CD4-positive, alpha-beta memory T cell (primary cell): Measurements from ENCODE around the gene EN1. TPM values are rescaled to one million over a fixed set of nuclear protein-coding genes. Genes with fewer than 3 reads are reported as not detected.

Experiments used
- CTCF ChIA-PET: fragments of 350-600 bp; sonication (Branson Sonifier 250); formaldehyde crosslinking; loops from one replicate; lab custom pipeline; 2021; ENCODE audit warnings: inconsistent platforms; ENCODE audit not compliant: partially characterized antibody; lab: Charles Lee
- POLR2A ChIA-PET: fragments of 350-600 bp; sonication (Branson Sonifier 250); formaldehyde crosslinking; loops from one replicate; lab custom pipeline; 2021; ENCODE audit not compliant: partially characterized antibody; lab: Charles Lee
- DNase-seq, 5 donors: peaks; one replicate each; pipeline versions ENCODE4 v3.0.0 to v3.0.0-alpha.2; 2020 to 2022; ENCODE audit warnings: mixed read lengths in 1 of 5
- H3K27ac ChIP-seq: one replicate; pipeline ENCODE4 v1.7.0; 2013; ENCODE audit warnings: low read depth, low read length
- H3K27me3 ChIP-seq: 2 replicates; pipeline ENCODE4 v1.7.0; 2013; ENCODE audit warnings: mild to moderate bottlenecking, low read length, moderate library complexity; ENCODE audit not compliant: insufficient read depth
- H3K36me3 ChIP-seq: 2 replicates; pipeline ENCODE4 v1.7.0; 2013; ENCODE audit warnings: mild to moderate bottlenecking, low read length, moderate library complexity; ENCODE audit not compliant: insufficient read depth
- H3K4me1 ChIP-seq: 2 replicates; pipeline ENCODE4 v1.7.0; 2013; ENCODE audit warnings: mild to moderate bottlenecking, low read length, moderate library complexity; ENCODE audit not compliant: insufficient read depth
- H3K4me3 ChIP-seq, 2 donors: one replicate each; pipeline ENCODE4 v1.7.0; 2013; ENCODE audit warnings: low read length in 2 of 2, mild to moderate bottlenecking in 1 of 2
- H3K9me3 ChIP-seq, 2 donors: one replicate each; pipeline ENCODE4 v1.7.0; 2013; ENCODE audit warnings: low read length in 2 of 2, control low read depth in 1 of 2; ENCODE audit not compliant: control insufficient read depth in 1 of 2
- H3K27ac Mint-ChIP-seq, 7 donors: one replicate each; pipeline ENCODE4 v1.8.0; 2020 to 2021; ENCODE audit warnings: mixed read lengths in 7 of 7, mild to moderate bottlenecking in 6 of 7, inconsistent platforms in 3 of 7, moderate library complexity in 3 of 7
- H3K27me3 Mint-ChIP-seq, 2 donors: one replicate each; pipeline ENCODE4 v1.8.0; 2020 to 2021; ENCODE audit warnings: mixed read lengths in 2 of 2
- H3K36me3 Mint-ChIP-seq, 2 donors: one replicate each; pipeline ENCODE4 v1.8.0; 2020 to 2021; ENCODE audit warnings: mixed read lengths in 2 of 2, inconsistent platforms in 1 of 2, mild to moderate bottlenecking in 1 of 2
- H3K4me1 Mint-ChIP-seq, 4 donors: one replicate each; pipeline ENCODE4 v1.8.0; 2020 to 2021; ENCODE audit warnings: mixed read lengths in 4 of 4, mild to moderate bottlenecking in 1 of 4
- H3K4me3 Mint-ChIP-seq, 8 donors: one replicate each; pipeline ENCODE4 v1.8.0; 2020 to 2021; ENCODE audit warnings: mixed read lengths in 8 of 8, mild to moderate bottlenecking in 7 of 8, moderate library complexity in 6 of 8, inconsistent platforms in 3 of 8
- H3K9me3 Mint-ChIP-seq, 8 donors: one replicate each; pipeline ENCODE4 v1.8.0; 2020 to 2021; ENCODE audit warnings: mixed read lengths in 8 of 8, mild to moderate bottlenecking in 5 of 8, inconsistent platforms in 3 of 8, moderate library complexity in 1 of 8
- intact Hi-C: fragments of 100-400 bp; cut with micrococcal nuclease; formaldehyde crosslinking; loops from one replicate; pipeline ENCODE4 v1.15.1; 2023
- polyA plus RNA-seq, 2 donors: library from polyadenylated mRNA; unstranded; fragments of 300-500 nt; fragmentation: Illumina TruSeq; gene quantifications; one replicate each; pipeline ENCODE4 v1.2.3, GENCODE V29; 2021
- total RNA-seq, 2 experiments: library from RNA; stranded (reverse); gene quantifications; one replicate each; pipeline ENCODE4 v1.2.3, GENCODE V29; 2021

The EN1 gene
- total and polyA plus RNA-seq, 4 experiments from 2014 or later = not detected

DNA sequence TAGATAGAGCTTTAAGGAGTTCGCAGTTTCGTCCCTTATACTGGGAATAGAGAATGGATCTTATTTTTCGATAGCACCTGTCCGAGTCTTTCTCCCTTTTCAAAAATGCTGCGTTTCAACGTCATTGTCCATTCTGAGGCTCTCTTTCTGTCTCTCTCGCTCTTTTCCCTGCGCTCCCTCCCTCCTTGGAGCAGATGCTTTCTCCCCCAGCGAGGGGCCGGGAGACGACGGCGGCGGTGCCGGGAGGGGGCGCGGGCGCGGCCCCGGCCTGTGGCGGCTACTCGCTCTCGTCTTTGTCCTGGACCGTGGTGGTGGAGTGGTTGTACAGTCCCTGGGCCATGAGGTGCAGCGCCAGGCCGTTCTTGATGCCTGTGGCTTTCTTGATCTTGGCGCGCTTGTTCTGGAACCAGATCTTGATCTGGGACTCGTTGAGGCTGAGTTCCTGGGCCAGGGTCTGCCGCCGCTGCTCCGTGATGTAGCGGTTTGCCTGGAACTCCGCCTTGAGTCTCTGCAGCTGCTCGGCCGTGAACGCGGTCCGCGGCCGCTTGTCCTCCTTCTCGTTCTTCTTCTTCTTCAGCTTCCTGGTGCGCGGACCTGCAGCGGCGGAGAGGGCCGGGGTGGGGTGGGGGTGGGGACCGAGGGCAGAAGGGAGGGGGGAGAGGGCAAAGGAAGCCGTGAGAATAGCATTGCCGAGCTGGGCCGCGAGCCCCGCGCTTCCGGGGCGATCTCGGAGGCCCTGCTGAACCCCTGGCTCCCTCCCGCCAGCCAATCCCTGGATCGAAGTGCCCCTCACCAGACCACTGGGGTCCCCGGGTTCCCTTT is 4.6 kb downstream of the EN1 start:
- intact Hi-C loops = no loop called here
- peaks cover 13 to 44% (median 28%) of the 10 kb centered on the region in 4 donors for H3K4me1 Mint-ChIP-seq

DNA sequence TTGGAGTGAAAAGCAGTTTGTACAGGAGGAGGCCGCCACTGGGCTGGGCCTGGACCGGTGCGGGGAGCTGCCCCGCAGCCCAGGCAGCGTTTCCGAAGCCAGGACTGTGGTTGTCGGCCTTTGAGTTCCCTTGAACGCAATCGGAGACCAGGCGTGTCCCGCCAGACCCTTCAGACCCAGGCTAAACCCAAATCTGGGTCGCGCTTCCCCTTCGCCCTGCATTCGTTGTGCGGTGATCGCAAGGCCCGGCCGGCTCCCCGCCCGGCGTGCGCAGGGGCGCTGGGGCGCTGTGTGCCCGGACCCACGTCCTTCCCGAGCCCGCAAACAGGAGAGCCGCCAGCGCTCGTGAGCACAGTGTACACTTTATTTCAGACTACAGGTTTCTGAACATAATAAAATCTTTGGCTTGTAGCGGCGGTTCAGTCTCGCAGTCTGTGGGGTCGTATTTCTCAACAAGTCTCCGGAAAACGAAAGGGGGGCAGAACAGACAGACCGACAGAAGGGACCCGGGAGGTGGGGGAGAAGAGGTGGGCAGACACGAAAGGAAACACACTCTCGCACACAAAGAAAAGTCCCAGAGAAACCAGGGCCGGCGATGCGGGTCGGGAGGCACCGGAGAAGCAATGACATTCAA is 5.5 kb downstream of the EN1 start:
- H3K27me3 ChIP-seq = peaks cover 72% of the 10 kb centered on the region
- no peak for DNase-seq
- no peaks in the 10 kb centered on the region for H3K36me3 Mint-ChIP-seq
- H3K27ac ChIP-seq = no peak overlapping the region
- no peak overlapping the region for H3K27ac Mint-ChIP-seq
- peak overlapping the region in 1 of 2 donors; percentile 38 for H3K4me3 ChIP-seq
- peaks cover 11 to 41% (median 25%) of the 10 kb centered on the region in 4 donors for H3K4me1 Mint-ChIP-seq
- H3K36me3 ChIP-seq = no peaks in the 10 kb centered on the region
- CTCF ChIA-PET = no interaction called here
- peaks cover 68 to 76% of the 10 kb centered on the region in 2 donors for H3K27me3 Mint-ChIP-seq
- intact Hi-C loops = no loop called here
- peaks cover 21% of the 10 kb centered on the region for H3K4me1 ChIP-seq
- H3K9me3 ChIP-seq = no peaks in the 10 kb centered on the region
- peaks cover 0 to 4% (median 0%) of the 10 kb centered on the region in 8 donors for H3K9me3 Mint-ChIP-seq
- POLR2A ChIA-PET = no interaction called here
- H3K4me3 Mint-ChIP-seq = peak overlapping the region; percentile 77 to 92 (median 88)

More for the DNA sequence above, 4.6 kb downstream of the EN1 start:
- H3K27me3 ChIP-seq = peaks cover 62% of the 10 kb centered on the region
- no peaks in the 10 kb centered on the region for H3K36me3 ChIP-seq
- DNase-seq = no peak
- H3K4me1 ChIP-seq = peaks cover 21% of the 10 kb centered on the region
- H3K4me3 Mint-ChIP-seq = peak overlapping the region; percentile 59 to 91 (median 77)
- no peaks in the 10 kb centered on the region for H3K36me3 Mint-ChIP-seq
- ChIA-PET POLR2A (no interaction called here), CTCF (interaction anchor here (2.6 kb wide), 1 partner anchor 12 kb away, joined by 14 read pairs; no protein-coding TSS in a partner anchor)
- peak overlapping the region in 1 of 2 donors; percentile 47 for H3K4me3 ChIP-seq
- no peaks in the 10 kb centered on the region for H3K9me3 ChIP-seq
- no peak overlapping the region for H3K27ac Mint-ChIP-seq
- peaks cover 63 to 72% of the 10 kb centered on the region in 2 donors for H3K27me3 Mint-ChIP-seq
- no peak overlapping the region for H3K27ac ChIP-seq
- peaks cover 0 to 5% (median 0%) of the 10 kb centered on the region in 8 donors for H3K9me3 Mint-ChIP-seq

DNA sequence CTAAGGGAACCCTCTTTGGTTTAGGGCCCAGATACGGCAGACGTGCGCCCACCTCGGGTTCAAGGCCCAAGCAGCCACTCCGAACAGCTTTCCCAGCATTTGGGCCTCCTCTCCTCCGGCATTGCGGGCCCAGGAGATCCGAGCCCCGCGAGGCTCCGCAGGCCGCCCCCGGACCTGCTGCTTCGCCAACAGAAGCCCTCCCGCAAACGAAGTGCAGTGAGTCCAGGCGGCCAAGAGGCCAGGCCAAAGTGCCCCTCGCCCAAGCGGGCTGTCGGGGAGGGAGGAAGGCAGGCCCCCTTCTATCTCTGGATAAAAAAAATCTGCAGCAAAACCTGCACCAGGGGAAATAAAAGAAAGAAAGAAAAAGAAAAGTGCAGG is 6.0 kb downstream of the EN1 start:
- peaks cover 72 to 81% of the 10 kb centered on the region in 2 donors for H3K27me3 Mint-ChIP-seq
- CTCF ChIA-PET = no interaction called here
- Histone ChIP-seq H3K36me3 (no peaks in the 10 kb centered on the region), H3K4me3 (no peak overlapping the region), H3K4me1 (peaks cover 21% of the 10 kb centered on the region), H3K27me3 (peaks cover 77% of the 10 kb centered on the region), H3K27ac (no peak overlapping the region), H3K9me3 (no peaks in the 10 kb centered on the region)
- peaks cover 11 to 44% (median 27%) of the 10 kb centered on the region in 4 donors for H3K4me1 Mint-ChIP-seq
- POLR2A ChIA-PET = no interaction called here
- no peak for DNase-seq
- peaks cover 0 to 4% (median 0%) of the 10 kb centered on the region in 8 donors for H3K9me3 Mint-ChIP-seq
- no peaks in the 10 kb centered on the region for H3K36me3 Mint-ChIP-seq
- intact Hi-C loops = no loop called here
- H3K4me3 Mint-ChIP-seq = peak overlapping the region; percentile 21 to 90 (median 64)
- H3K27ac Mint-ChIP-seq = no peak overlapping the region

DNA sequence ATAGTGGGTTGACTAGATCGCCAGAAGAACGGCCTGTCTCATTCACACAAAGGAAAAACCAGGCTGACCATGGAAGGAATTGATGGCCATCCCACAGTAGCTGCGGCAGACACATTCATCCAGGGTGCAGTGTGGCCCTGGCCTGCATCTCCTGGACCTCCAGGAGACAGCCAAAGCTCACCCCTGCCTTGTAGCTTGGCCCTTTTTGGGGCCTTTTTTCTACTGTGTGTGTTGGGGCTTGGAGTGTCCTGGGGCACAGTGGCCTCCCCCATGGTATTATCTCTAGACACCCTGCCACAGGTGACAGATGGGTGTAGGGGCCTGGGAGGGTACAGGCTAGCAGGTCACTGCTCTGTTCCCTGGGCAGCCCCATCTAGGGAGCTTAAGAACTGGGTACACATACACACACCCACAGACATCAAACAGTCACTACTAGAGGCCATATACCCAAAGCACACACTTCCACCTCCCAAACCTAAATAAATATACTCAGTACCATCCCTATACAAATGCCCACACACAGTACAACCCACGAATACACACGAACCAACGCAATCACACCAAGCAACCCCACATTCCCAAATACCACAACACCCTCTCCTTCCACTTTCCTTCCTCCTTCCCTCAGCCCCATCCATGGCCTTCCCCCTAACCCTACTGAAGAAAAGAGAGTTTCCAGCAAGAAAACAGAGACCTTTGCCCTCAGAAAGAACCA is 8.6 kb downstream of the EN1 start:
- Mint-ChIP-seq H3K9me3 (no peaks in the 10 kb centered on the region), H3K36me3 (no peaks in the 10 kb centered on the region), H3K27ac (no peak overlapping the region), H3K4me3 (peak overlapping the region in 1 of 8 donors; percentile 7), H3K4me1 (peaks cover 9 to 33% (median 24%) of the 10 kb centered on the region in 4 donors), H3K27me3 (peaks cover 65 to 68% of the 10 kb centered on the region in 2 donors)
- Histone ChIP-seq H3K27me3 (peaks cover 61% of the 10 kb centered on the region), H3K4me1 (peaks cover 15% of the 10 kb centered on the region), H3K4me3 (no peak overlapping the region), H3K36me3 (no peaks in the 10 kb centered on the region), H3K9me3 (no peaks in the 10 kb centered on the region), H3K27ac (no peak overlapping the region)
- POLR2A ChIA-PET = no interaction called here
- no peak for DNase-seq
- intact Hi-C loops = no loop called here
- CTCF ChIA-PET = no interaction called here

DNA sequence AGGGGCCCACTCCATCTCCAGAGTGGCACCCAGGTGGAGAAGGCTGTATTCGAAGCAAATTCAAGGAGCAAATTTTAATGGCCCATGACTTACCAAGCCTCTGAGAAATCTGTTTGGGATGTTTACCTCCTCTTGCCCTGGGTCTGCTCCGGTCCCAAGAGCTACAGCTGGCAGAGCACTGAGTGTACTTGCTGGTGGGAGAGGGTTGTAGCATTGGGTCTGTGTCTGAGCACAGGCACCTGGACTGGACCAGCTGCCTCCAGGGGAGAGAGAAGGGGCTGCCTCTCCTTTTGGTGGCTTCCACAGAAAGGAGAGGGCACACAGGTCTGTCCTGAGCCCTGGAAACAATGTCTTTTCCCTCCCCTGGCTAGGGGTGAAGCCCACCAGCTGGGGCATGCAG is 9.8 kb downstream of the EN1 start:
- intact Hi-C loops = no loop called here

DNA sequence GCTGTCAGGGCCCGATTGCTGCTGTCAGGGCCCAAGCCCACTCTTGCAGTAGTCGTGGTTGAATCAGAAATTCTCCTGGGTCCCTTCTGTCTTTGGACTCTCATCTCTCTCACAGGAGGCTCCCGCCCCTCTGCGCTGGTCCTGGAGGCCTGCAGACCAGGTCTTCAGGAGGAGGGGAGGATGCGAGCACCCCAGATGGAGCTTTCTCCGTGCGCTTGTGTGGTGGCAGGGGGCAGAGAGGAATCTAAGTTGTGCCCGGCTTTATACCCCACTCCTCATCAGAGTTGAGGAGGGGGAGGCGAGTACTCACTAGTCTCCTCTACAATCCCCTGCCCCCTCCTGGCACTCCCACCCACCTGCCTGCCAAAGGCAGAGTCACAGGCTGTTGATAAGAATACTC is 10.4 kb downstream of the EN1 start:
- H3K9me3 Mint-ChIP-seq = no peaks in the 10 kb centered on the region
- POLR2A ChIA-PET = no interaction called here

More for the DNA sequence above, 9.8 kb downstream of the EN1 start:
- Mint-ChIP-seq H3K36me3 (no peaks in the 10 kb centered on the region), H3K9me3 (no peaks in the 10 kb centered on the region), H3K27ac (no peak overlapping the region), H3K4me3 (no peak overlapping the region), H3K4me1 (peaks cover 9 to 33% (median 21%) of the 10 kb centered on the region in 4 donors), H3K27me3 (peaks cover 65 to 69% of the 10 kb centered on the region in 2 donors)
- Histone ChIP-seq H3K9me3 (no peaks in the 10 kb centered on the region), H3K36me3 (no peaks in the 10 kb centered on the region), H3K4me1 (peaks cover 6% of the 10 kb centered on the region), H3K27me3 (peaks cover 58% of the 10 kb centered on the region), H3K4me3 (no peak overlapping the region), H3K27ac (no peak overlapping the region)
- DNase-seq = no peak
- ChIA-PET CTCF (no interaction called here), POLR2A (no interaction called here)

More for the DNA sequence above, 10.4 kb downstream of the EN1 start:
- Histone ChIP-seq H3K9me3 (no peaks in the 10 kb centered on the region), H3K27me3 (peaks cover 55% of the 10 kb centered on the region), H3K4me3 (no peak overlapping the region), H3K4me1 (peaks cover 4% of the 10 kb centered on the region), H3K36me3 (no peaks in the 10 kb centered on the region), H3K27ac (no peak overlapping the region)
- Mint-ChIP-seq H3K36me3 (no peaks in the 10 kb centered on the region), H3K4me3 (no peak overlapping the region), H3K27ac (no peak overlapping the region), H3K27me3 (peaks cover 67 to 68% of the 10 kb centered on the region in 2 donors), H3K4me1 (peaks cover 5 to 29% (median 17%) of the 10 kb centered on the region in 4 donors)
- no peak for DNase-seq
- intact Hi-C loops = no loop called here
- CTCF ChIA-PET = no interaction called here
